LNCAP (cell line): ENCODE measurements around the gene ACY1.

Experiments used
- TF ChIP-seq, protein P1 (sequence below): fragments of 450-650 bp; IDR thresholded peaks from 2 replicates; pipeline ENCODE4 v1.5.1; 2017; ENCODE audit warnings: mild to moderate bottlenecking

The ACY1 gene

DNA sequence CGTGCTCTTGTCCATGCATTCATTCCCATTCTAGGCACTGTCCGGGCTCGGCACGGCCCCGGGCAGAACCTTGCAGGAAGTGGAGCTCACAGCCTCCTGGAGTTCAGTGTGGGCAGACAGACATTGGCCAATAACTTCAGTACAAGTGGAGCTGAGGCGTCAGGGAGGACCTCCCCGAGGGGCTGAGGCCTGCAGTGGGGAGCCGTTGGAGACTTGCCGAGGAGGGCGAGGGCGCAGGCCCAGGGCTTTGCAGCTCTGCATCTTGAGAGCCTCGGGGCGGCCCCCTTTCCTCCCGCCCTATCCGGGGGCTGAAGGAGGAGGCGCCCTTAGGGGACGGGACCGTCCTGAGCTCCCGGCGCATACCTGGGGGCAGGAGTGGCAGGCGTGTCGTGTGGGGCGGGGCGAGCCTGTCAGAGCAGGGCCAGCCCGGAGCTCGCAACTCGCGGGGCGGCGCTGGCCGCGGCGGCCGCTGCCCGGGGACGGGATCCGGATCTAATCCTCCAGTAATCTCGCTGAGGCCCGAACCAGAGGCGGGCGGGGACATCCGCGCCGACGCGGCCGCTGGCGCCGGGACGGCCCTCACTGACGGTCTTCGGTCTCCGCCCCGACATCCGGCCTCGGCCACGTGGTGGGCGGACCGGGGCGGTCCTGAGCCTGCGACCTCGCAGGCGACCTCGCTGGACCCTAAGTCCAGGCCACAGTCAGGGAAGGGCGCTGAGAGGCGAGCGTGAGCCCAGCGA is at the start of gene ACY1:
Gene ACY1 (plus strand): TSS at position 698 of the 740 bp plus-strand sequence. CDS start 530 bp downstream, outside the sequence.
- TF ChIP-seq, protein P1, sequence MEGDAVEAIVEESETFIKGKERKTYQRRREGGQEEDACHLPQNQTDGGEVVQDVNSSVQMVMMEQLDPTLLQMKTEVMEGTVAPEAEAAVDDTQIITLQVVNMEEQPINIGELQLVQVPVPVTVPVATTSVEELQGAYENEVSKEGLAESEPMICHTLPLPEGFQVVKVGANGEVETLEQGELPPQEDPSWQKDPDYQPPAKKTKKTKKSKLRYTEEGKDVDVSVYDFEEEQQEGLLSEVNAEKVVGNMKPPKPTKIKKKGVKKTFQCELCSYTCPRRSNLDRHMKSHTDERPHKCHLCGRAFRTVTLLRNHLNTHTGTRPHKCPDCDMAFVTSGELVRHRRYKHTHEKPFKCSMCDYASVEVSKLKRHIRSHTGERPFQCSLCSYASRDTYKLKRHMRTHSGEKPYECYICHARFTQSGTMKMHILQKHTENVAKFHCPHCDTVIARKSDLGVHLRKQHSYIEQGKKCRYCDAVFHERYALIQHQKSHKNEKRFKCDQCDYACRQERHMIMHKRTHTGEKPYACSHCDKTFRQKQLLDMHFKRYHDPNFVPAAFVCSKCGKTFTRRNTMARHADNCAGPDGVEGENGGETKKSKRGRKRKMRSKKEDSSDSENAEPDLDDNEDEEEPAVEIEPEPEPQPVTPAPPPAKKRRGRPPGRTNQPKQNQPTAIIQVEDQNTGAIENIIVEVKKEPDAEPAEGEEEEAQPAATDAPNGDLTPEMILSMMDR = no peak; the same call in 1 of the 2 replicates

DNA sequence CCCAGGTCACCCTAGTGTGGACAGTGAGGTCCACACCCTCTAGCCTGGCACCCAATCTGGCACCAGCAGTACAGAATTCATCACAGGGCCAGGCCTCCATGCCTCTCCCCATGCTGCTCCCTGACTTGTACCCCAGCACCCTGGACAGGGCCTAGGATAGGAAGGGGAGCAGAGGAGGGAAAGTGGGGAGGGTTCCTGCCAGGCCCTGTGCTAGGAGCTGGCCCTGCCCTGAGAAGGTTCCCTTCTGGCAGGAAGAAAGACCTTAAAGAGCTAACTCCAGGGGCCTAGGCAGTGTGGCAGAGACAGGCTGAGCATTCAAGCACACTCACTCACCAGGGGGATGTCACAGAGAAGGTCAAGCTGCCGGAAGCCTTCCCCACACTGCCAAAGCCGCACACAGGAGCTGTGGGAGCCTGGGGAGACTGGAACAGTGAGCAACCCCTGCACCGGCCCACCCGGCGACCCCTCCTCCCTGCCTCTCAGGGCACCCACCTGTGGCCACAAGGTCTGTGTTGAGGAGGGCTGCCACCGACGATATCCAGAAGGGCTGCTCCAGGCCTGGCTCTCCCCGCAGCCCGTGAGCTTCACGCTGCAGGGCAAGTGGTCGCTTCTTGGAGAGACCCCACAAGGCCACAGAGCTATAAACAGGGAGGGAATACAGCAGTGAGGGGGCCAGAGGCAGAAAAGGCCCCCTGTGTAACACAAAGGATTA is 49.0 kb upstream of the ACY1 start:
- TF ChIP-seq, protein P1 = no peak

DNA sequence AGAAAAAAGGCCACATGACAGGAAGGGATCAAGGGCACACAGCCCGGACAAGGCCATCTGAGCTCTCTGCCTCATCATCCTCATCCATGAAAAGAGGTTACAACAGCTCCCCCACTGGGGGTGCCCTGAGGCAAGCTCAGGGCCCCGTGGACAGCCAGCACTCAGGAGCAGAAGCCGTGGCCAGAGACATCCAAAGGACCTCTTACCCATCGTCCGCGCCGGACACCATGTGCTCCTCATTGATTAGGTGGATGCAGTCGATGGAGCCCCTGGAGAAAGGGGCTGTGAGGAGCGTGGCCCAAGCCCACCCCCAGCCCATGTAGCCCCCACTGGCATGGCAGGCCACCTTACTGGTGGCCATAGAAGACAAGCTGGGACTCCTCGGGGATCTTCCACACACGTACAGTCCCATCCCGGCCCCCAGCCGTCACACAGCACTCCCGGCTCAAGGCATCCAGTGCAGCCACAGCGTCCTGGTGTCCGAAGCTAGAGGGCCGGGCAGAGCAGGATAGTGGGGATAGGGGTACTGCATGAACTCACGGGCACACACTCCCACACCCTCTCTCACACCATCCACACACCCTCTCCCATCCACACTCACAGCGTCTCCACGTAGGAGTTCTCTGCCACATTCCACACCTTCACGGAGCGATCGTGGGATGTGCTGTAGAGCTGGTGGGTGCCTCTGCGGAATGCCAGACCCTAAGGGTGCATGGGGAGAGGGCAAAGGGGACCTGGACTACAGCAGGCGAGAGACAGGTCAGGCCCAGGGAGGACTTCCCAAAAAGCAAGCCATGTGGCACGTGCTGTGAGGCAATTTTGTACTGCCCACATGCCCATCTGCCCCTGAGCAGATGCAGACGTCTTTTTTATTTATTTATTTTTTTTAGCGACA is 48.1 kb upstream of the ACY1 start:
- TF ChIP-seq, protein P1 = no peak

DNA sequence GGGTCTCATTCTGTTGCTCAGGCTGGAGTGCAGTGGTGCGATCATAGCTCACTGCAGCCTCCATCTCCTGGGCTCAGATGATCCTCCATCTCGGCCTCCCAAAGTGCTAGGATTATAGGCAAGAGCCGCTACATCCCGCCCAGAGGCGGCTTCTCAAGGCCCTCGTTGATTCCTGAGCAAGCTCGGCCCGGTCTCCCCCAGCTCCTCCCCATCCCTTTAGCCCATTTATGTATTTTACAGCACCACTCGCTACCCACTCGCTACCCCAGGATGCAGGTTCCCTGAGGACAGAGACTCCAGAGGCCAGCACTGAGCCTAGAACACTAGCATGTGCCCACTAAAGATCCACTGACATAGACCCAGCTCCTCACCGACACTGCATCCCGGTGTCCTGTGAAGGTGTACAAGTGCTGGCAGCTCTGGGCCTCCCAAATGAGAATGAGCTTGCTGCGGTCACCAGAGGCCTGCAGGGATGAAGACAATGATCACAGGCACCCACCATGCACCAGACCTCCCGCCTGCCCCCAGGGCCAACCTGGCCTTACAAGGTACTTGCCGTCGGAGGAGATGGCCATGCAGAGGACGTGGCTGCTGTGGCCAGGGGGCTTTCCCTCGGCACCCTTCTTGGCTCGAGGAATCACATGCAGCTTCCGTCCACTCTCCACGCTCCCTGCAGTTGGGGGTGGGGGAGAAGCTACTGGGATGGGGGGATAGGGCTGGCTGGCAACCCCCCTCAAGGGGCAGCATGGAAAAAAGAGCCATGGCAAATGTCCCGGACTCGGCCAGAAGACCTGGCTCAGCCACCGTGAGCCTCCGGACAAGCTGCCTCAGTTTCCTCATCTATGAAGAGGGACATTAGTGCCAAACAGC is 47.2 kb upstream of the ACY1 start:
- TF ChIP-seq, protein P1 = no peak

DNA sequence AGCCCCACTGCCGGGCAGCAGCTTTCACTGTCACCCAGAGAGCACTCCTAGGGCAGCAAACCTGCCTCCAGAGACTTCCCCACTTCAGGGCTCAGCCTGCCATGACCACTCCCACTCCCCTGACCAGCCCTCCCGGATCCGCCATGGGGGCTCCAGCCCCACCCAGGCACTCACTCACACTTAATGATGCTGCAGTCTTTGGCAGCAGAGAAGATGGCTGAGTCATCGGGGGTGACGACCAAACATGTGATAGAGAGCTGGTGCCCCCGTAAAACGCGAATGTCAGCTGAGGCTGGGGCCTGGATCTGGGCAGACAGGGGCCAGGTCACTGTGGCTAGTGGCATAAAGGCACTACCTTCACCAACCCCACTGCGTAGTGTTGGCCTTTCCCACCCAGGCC is 46.3 kb upstream of the ACY1 start:
- TF ChIP-seq, protein P1 = no peak

DNA sequence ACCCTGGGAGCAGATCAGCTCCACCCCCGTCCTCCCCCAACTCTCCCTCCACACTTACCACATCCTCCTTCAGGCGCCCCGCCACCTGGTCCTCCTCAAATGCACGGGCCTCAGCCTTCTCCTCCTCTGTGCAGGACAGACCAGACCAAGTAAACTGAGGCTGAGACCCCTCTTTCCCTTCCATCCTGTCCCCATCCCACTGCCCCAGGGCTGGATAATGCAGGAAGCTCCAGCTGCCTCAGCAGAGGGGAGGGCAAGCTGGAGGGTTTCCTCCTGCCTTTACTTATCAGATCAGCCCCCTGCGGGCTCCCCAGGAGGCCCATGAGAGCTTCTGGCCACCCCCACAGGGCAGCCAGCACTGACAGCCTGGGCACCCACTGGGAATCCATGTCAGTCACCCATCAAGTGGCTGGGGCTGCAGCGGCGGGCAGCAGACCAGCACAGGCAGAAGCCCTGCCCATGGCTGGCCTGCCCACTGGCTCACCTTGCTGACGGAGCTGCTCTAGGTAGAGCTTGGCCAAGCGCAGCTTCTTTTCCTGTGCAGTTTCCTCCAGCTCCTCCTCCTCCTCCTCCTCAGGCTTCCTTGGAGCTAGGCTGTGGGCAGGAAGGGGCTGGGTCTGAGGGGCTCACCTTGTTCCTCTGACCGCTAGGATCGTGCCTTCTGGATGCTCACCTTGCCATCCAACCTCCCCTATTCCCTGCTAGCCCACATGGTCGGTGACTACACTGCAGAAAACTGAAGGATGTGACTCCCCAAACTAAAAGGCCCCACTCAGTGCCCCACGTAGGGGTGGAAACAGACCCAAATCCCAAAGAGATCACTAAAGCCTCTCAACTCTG is 45.5 kb upstream of the ACY1 start:
- TF ChIP-seq, protein P1 = no peak
